ENCODE results near the gene SP6. TPM values are rescaled to one million over a fixed set of nuclear protein-coding genes. Genes with fewer than 3 reads are reported as not detected.

SP6 gene
- total RNA-seq, 1 donor from 2014 or later = 5.9 TPM

DNA sequence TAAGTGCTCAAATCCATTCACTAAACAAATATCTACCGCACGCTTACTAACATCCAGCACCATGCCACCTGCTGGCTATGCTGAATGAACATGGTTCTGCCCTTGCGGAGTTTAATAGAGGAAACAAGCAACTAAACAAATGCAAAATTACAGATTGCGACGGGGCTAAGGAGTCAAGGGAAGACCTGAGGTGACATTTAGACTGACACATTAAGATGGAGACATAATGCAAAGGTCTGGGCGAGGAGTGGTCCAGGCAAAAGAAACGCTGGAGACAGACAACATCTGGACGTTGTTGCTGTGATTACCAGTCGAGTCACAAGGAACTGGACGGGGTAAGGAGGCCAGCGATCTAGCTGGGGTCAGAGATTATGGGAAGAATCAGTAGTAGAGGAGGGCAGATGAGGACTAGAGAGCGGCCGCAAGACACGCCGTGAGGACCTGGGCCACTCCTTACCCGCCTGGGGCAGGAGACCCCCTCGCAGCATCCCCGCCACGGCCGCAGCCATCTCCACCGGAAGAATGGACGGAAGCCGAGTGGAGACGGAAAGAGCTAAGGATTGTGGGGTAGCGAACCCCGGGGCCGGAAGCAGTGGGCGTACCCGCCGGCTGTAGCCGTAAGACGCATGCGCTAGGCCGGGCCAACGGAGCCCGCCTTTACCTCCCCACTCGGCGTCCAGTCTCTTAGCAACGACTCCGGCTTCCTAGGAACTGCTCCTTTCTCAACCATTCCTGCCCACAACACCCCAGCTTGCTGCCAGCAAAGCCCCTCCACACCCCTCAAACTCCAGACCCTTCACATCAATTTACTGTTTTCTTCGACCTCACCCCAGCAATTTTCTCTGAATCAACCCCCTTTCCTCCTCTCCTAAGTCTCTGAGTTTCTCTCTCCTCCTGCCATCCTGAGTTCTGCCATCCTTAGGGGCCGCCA, 19.7 kb downstream of the SP6 start, which contains the start of the genes LRRC46 and MRPL10:
Gene LRRC46, plus strand, starts transcription at position 668 of the 931 bp plus-strand sequence. CDS start 320 bp downstream, outside the sequence.
Gene MRPL10, minus strand, starts transcription at position 539 of the 931 bp plus-strand sequence. Its CDS starts 30 bp downstream, at position 509.
- peak; percentile 93 for ATAC-seq

- no peak for ATAC-seq
Observed at GRCh38 chr17:47830396-47831002, 20.5 kb downstream of the SP6 start.

GRCh38 chr17:47829870-47830269, 21.1 kb downstream of the SP6 start:
- ATAC-seq = no peak

DNA sequence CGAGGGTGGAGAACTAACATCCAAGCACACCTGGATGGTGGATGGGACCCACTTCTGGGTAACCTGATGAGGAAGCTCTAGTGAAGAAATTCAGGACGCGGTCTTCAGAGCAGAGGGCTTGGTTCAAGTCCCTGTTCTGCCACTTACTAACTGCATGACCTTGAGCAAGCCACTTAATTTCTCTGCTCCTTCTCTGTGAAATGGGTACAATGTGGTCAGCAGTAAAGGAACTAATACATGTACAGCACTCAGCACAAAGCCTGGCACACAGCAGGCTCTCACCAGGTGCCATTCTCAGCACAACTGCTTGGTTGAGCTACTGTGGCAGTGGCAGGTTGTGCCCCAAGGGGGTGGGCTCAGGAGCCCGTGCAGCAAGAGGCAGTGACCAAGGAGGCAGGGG, 27.4 kb downstream of the SP6 start:
- no peak for ATAC-seq

GRCh38 chr17:47822785-47823184, 28.2 kb downstream of the SP6 start:
- ATAC-seq = no peak

DNA sequence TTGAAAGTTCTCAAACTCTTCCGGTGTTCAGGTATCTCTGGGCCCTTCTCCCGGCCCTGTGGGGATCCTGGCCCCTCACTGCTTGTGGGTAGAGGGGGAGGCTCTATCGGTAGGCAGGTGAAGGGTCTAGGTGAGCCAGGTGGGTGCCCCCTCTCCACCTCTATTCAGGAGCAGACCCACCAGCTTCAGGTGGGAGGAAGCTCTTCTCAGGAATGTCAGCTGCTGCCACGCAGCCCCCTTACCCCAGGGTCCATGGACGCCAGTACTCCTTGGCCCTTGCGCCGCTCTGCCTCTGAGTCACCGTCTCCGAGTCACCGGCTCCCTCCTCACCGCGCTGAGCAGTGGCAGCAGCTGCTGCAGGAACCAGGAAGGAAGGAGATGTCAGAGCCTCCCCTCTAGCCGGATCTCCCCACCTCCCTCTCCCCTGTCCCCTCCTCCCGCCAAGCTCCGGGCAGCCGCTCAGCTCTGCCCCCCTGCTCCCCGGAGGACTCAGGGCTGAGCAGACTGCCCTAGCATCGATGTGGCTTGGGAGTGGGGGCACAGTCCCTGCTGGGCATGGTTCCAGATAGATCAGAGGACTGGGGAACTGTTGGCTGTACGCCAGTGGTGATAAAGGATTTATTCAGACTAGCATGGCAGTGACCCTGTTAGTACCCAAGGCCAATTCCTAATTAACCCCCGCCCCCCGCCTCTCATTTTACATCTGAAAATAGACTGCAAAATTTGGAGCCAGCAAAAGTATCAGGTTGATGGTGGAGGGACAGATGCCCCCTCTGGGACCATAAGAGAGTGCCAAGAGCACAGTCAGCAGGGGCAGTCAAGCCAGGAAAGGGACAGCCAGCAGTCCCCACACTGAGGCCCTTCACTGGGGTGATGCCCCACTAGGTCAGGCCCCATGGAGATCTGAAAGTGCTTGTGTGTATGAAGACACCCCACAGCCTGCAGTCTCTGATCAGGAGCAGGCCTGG, 29.3 kb downstream of the SP6 start, which contains the start of gene OSBPL7:
Gene OSBPL7, minus strand, starts transcription at position 371 of the 968 bp plus-strand sequence. CDS start 1,516 bp downstream, outside the sequence.
- ATAC-seq = peak; percentile 78

DNA sequence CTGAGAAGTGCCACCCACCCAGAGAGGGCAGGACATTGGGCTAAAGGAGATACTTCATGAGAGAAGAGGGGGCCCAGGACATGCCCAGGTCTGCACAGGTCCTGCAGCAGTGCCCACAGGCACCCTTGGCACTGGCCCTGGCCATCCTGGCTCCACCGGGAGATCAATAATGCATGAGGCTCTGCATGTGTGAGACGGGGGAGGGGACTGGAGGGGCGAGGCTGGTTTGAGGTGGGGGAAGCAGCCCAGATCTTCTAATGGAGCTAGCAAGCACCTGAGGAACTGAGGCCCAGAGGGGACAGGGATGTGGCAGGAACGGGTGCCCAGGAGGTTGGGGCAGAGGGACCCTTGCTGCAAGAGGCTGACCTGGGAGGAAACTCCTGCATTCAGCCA, 29.9 kb downstream of the SP6 start:
- no peak for ATAC-seq

- peak; percentile 14 for ATAC-seq
Observed at GRCh38 chr17:47820033-47820789, 30.8 kb downstream of the SP6 start.

DNA sequence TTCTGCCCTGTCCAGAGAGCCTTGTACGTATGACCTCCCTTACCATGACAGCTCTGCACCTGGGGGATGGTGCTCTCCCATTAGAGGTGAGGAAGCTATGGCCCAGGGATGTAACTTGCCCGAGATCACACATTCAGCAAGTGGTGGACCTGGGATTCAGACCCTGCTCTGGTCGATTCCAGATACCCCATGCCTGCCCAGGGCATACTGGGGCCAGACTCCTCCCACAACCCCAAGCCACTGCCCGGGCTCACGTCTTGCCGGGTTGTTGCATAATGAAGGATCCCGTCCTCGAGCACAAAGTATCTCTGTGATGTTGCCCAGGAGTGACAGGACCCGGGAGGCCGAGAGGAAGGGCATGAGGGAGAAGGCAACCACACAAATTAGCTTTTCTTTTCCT, 31.5 kb downstream of the SP6 start:
- no peak for ATAC-seq

DNA sequence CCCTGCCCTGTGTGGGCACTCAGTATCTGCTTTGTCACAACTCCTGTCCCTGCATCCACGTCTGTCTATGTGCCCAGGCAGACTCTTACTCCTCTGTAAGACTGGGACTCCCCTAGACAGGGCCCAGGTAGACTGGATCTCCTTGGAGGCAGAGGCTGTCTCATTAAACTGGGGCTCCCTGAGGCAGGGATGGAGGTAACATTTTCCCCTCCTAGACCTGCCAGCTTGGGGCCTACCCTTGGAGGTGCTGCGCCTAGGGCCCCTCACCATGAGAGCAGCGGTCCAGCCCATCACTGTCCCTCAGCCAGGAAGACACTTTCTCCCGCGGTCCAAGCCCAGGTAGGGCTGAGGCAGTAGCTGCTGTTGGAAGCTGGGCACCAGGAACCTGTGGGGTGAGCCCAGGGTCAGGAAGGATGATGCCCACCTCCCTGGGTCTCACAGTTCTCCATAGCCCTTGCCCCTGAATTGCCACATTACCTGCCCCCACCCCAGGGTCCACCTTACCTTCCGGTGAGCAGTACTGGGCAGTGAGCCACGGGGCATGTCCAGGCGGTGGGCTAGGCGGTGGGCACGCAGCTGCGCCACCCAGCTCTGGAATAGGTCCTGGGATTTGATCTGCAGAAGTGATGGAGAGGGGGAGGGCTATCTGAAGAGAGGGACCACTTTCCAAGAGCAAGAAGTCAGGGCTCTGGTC, 32.8 kb downstream of the SP6 start:
- ATAC-seq = no peak

GRCh38 chr17:47816947-47817346, 34.0 kb downstream of the SP6 start:
- no peak for ATAC-seq

DNA sequence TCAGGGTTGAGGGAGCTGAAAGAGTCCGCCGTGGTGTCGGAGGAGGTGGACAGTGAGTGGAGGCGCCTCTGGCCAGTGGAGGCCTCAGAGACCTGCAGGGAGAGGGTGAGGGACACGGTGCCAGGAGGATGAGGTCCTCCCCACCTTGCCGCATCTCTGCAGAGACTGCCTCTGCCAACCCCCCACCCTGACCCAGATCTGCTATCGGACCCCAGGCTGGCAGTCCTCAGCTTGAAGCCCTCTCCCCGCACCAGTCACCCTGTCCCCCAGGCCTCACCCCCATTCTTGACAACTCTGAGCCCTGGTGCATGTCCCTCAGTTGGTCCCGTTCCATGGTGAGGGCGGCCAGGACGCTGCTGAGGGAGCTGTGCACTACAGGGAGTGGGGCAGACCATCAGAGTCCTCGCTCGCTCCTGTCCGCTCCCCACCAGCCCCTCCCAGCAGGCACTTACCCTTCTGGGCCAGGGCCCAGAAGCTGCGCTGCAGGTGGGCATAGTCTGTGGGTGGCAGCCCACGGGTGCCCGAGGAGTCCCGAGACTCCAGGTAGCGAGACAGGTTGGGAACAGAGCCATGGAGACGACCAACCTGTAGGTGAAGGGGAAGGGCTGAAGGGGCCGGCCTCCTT, 34.7 kb downstream of the SP6 start:
- ATAC-seq = no peak

DNA sequence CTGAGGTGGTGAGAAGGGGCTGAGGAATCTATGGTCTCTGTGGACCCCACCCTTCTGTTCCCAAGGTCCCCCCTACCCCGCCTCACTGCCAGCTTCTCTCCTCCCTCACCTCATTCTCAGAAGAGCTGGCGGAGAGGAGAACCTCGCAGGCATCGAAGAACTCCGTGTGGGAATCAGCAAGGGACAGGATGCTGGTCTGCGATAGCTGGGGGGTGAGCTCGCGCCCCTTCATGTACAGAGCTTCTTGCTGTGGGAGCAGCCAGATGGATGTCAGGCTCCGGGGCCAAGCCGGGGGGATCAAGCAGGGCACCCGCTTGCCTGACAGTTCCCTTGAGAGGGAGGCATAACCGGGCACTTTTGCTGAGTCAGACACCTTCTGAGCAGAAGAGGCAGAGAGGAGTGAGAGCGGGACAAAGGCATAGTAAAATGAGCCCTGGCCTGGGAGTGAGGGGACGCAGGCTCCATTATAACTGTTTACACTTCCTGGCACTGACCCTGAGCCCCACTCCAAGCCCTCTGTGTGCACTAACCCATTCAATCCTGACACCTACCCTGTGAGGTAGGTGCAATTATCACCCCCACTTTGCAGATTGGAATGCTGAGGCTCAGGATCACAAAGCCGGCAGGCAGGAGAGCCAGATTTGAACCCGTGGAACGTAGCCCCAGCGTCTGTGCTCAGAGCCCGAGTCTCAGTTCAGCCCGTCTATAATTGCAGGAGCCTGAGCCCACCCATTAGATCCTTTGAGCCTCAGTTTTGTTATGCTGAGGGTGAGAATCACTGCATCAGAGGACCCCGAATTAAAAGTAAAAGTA, 35.7 kb downstream of the SP6 start:
- no peak for ATAC-seq

GRCh38 chr17:47813512-47814031, 37.4 kb downstream of the SP6 start:
- ATAC-seq = no peak

DNA sequence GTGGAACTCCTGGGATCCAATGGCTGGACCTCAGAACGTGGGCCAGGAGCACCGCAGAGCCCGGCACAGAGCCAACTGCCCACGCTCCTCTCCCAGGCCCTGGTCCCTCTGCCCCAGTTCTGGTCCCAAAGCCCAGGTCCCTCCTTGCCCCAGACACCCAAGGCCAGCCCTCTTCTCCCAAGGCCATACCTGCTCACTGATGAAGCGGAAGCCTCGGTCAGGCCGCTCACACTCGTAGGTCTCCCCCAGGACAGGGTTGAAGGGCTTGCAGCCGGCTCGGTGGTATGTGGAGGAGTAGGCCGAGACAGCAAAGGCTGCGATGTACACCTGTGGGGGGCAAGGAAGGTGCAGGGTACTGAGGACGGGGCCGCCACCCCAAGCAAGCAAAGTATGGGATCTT, 37.9 kb downstream of the SP6 start:
- ATAC-seq = no peak

GRCh38 chr17:47812146-47812920, 38.6 kb downstream of the SP6 start:
- ATAC-seq = no peak

DNA sequence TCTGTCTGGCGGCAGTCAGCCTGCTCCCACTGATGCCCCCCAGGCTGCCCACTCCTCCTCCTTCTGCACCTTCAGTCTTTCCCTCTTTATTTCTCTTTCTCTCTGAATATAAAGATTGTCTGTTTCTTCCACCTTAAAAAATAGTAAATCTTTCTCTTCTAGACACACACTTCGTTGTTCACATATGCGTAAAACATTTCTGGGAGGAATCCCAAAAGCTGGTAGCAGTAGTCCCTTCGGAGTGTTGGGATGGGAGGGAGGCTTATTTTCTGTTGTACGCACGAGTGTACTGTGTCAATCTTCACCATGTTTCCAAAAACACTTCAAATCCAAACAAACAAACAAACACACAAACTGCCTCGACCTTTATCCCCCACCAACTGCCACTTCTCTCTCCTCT, 39.3 kb downstream of the SP6 start:
- ATAC-seq = no peak

GRCh38 chr17:47810901-47811635, 39.9 kb downstream of the SP6 start:
- no peak for ATAC-seq
